ENCODE results near the gene WFDC5. TPM values are rescaled to one million over a fixed set of nuclear protein-coding genes. Genes with fewer than 3 reads are reported as not detected.
A peak's percentile ranks its signal among the peaks of the same experiment; 100 is the strongest.
"Not testable (repeated sequence)": the region's sequence is repeated elsewhere in the genome, so short reads cannot be mapped to it uniquely, and the experiment has no call there.

The WFDC5 gene
- total and polyA plus RNA-seq, 2 experiments from 2014 or later = not detected

DNA sequence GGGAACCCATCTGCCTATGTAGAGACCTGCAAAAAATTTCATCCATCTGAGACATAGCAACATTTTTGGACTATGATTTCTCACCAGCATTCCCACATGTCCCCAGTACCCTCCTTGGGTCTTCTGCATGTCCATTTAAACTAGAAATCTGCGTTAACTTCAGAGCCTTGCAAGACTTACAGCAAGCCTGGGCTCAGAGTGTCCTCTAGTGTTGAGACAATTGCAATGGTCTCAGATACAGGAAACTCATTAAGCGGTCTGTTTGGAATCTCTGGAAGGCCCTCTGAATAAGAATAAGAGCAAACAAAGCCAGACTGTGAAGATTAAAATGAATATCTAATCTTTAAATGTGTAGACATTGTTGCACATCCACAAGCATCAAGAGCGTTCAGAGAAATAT lies 39.2 kb upstream of the WFDC5 start:
- Histone ChIP-seq H3K36me3 (no peaks in the 10 kb centered on the region), H3K9me3 (ENCODE audit: low read depth) (no peaks in the 10 kb centered on the region), H3K4me1 (ENCODE audit: low read depth) (no peaks in the 10 kb centered on the region), H3K4me3 (no peak overlapping the region), H3K27me3 (peaks cover 5% of the 10 kb centered on the region), H3K27ac (no peak overlapping the region)
- peak in 1 of 2 donors; percentile 40 for DNase-seq (ENCODE audit: low read depth in 1 of 2, low spot score in 1 of 2)
- TF ChIP-seq, protein P1, sequence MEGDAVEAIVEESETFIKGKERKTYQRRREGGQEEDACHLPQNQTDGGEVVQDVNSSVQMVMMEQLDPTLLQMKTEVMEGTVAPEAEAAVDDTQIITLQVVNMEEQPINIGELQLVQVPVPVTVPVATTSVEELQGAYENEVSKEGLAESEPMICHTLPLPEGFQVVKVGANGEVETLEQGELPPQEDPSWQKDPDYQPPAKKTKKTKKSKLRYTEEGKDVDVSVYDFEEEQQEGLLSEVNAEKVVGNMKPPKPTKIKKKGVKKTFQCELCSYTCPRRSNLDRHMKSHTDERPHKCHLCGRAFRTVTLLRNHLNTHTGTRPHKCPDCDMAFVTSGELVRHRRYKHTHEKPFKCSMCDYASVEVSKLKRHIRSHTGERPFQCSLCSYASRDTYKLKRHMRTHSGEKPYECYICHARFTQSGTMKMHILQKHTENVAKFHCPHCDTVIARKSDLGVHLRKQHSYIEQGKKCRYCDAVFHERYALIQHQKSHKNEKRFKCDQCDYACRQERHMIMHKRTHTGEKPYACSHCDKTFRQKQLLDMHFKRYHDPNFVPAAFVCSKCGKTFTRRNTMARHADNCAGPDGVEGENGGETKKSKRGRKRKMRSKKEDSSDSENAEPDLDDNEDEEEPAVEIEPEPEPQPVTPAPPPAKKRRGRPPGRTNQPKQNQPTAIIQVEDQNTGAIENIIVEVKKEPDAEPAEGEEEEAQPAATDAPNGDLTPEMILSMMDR (IDR thresholded peaks at IDR 0.05; ENCODE audit: low read depth, low read length) = peak; percentile 18

DNA sequence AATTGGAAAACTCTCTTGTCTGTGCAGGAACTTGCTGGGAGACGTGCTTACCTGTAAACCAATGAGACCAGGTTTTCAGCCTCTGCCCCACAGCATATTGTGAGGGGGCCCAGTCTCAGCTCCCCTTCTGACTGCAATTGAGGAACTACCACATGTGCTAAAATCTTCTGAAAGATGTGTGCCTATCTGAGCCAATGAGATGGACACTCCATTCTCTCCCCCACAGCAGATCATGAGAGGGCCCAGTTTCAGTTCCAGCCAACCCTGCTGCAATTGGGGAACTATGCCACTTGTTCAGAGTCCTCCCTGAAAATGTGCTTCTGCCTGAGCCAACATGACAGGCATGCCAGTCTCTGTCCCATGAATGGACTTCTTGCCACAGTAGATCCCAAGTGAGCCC lies 38.8 kb upstream of the WFDC5 start:
- H3K27ac ChIP-seq = no peak overlapping the region
- H3K27me3 ChIP-seq = peaks cover 7% of the 10 kb centered on the region
- TF ChIP-seq, protein P1 (IDR thresholded peaks at IDR 0.05; ENCODE audit: low read depth, low read length) = no peak
- no peaks in the 10 kb centered on the region for H3K9me3 ChIP-seq (ENCODE audit: low read depth)
- H3K4me3 ChIP-seq = no peak overlapping the region
- H3K4me1 ChIP-seq (ENCODE audit: low read depth) = no peaks in the 10 kb centered on the region
- H3K36me3 ChIP-seq = no peaks in the 10 kb centered on the region
- DNase-seq (ENCODE audit: low read depth in 1 of 2, low spot score in 1 of 2) = no peak

DNA sequence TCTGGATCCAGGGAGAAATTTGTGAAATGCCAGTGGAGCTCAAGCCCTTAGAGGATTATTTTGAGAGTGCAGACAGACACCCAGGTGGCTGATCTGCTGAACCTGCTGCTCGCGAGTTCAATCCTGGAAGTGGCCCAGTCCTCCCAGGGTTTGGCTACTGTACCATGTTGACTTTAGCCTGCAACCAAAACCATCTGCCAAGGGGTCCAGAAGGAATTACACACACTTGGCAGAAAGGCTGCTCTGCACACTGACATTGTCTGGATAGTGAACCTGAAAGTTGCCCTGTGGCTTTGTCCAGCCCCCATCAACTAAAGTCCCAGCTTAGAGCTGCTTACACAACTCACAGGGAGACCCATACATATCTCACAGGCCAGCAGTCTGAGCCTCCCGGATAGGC lies 38.2 kb upstream of the WFDC5 start:
- H3K9me3 ChIP-seq (ENCODE audit: low read depth) = no peaks in the 10 kb centered on the region
- peaks cover 10% of the 10 kb centered on the region for H3K27me3 ChIP-seq
- peak in 1 of 2 donors; percentile 16 for DNase-seq (ENCODE audit: low read depth in 1 of 2, low spot score in 1 of 2)
- H3K36me3 ChIP-seq = no peaks in the 10 kb centered on the region
- TF ChIP-seq, protein P1 (IDR thresholded peaks at IDR 0.05; ENCODE audit: low read depth, low read length) = no peak
- no peaks in the 10 kb centered on the region for H3K4me1 ChIP-seq (ENCODE audit: low read depth)
- no peak overlapping the region for H3K27ac ChIP-seq
- H3K4me3 ChIP-seq = no peak overlapping the region

DNA sequence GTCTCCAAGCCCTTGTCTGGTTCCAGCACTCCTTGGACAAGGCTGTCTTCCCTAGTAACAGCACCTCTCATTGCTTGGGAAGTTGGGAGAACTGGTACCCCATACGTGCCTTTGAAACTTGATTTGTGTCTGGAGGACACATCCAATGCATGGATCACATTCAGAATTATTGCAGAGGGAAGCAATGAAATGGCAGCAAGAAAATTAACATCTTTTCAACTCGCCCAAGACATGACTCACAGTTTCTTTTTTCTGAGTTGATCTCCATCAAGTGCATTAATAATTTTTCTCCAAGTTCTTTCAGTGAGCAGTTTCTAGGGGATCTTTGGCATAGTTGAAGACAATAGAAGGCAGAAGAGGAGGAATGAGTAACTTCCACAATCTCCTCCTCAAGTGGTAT lies 37.4 kb upstream of the WFDC5 start:
- Histone ChIP-seq H3K9me3 (ENCODE audit: low read depth) (no peaks in the 10 kb centered on the region), H3K36me3 (no peaks in the 10 kb centered on the region), H3K4me3 (no peak overlapping the region), H3K4me1 (ENCODE audit: low read depth) (no peaks in the 10 kb centered on the region), H3K27me3 (peaks cover 12% of the 10 kb centered on the region), H3K27ac (no peak overlapping the region)
- DNase-seq (ENCODE audit: low read depth in 1 of 2, low spot score in 1 of 2) = no peak
- TF ChIP-seq, protein P1 (IDR thresholded peaks at IDR 0.05; ENCODE audit: low read depth, low read length) = no peak

DNA sequence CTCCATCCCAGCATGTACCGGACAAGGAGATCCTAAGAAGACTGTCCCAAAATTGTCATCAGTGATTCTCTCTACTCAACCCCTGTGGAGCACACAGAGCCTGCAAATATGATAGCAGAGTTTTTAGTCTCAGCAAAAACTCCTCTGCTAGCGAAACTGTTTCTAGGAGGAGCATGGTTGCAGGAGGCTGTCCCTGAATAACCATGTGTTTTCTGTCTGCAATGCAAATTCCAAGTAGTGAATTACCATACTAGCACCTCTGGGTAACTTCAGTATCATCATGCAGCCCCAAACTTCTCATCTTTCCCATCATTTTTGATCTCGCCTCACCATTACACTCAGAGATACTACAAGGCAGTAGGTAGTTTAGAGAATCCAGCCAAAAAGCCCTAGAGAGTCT lies 34.1 kb upstream of the WFDC5 start:
- H3K4me3 ChIP-seq = no peak overlapping the region
- H3K27me3 ChIP-seq = peaks cover 16% of the 10 kb centered on the region
- H3K9me3 ChIP-seq (ENCODE audit: low read depth) = no peaks in the 10 kb centered on the region
- H3K36me3 ChIP-seq = no peaks in the 10 kb centered on the region
- H3K4me1 ChIP-seq (ENCODE audit: low read depth) = no peaks in the 10 kb centered on the region
- H3K27ac ChIP-seq = no peak overlapping the region
- TF ChIP-seq, protein P1 (IDR thresholded peaks at IDR 0.05; ENCODE audit: low read depth, low read length) = no peak
- DNase-seq (ENCODE audit: low read depth in 1 of 2, low spot score in 1 of 2) = no peak

DNA sequence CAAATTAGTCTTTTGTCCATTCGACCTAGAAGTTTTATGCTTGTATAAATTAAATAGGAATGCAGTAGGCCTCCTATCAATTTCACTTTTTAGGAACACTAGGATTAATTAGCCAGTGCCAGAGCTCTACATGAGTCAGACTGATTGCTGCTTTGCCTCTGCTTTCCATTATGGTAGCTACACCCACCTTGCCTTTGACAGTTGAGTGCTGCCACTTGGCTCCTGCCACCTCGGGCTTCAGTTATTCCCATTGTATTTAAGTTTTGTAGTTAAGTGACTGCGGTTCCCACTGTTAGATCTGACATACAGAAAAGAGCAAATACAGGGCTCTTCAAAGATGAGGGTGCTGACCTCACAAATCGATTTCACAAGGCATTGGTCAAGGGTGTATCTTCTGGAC lies 25.9 kb upstream of the WFDC5 start:
- DNase-seq (ENCODE audit: low read depth in 1 of 2, low spot score in 1 of 2) = no peak
- no peaks in the 10 kb centered on the region for H3K4me1 ChIP-seq (ENCODE audit: low read depth)
- peaks cover 3% of the 10 kb centered on the region for H3K27me3 ChIP-seq
- no peaks in the 10 kb centered on the region for H3K36me3 ChIP-seq
- no peaks in the 10 kb centered on the region for H3K9me3 ChIP-seq (ENCODE audit: low read depth)
- H3K4me3 ChIP-seq = no peak overlapping the region
- H3K27ac ChIP-seq = no peak overlapping the region
- TF ChIP-seq, protein P1 (IDR thresholded peaks at IDR 0.05; ENCODE audit: low read depth, low read length) = no peak

DNA sequence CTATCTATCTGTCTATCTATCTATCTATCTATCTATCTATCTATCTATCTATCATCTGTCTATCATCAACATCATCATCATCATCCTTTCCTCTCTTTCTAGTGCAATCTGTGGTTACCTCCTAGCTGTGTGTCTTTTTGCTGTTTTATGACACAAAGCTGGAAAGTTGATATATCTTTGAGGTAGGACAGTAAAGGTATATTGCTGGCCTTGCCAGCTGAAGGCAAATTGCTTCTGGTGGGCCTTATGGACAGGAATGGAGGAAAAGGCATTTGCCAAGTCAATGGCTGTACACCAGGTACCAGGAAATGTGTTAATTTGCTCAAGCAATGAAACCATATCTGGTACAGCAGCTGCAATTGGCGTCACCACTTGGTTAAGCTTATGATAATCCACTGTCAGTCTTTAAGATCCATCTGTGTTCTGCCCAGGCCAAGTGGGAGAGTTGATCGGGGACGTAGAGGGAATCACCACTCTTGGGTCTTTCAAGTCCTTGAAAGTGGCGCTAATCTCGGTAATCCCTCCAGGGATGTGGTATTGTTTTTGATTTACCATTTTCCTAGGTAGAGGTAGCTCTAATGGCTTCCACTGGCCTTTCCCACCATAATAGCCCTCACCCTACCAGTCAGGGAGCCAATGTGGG lies 24.9 kb upstream of the WFDC5 start:
- H3K27ac ChIP-seq; DNase-seq (ENCODE audit: low read depth in 1 of 2, low spot score in 1 of 2); H3K4me3 ChIP-seq; H3K9me3 ChIP-seq (ENCODE audit: low read depth); H3K36me3 ChIP-seq; H3K4me1 ChIP-seq (ENCODE audit: low read depth); H3K27me3 ChIP-seq: not testable (repeated sequence)

Measured in cardiac muscle cell (in vitro differentiated cells and primary cell).